AG09309 (cell line): ENCODE measurements around the gene CAPN5.

Experiments used
- DNase-seq: peaks from one replicate; pipeline ENCODE4 v3.0.0-alpha.2; 2010; ENCODE audit warnings: low read depth
- H3K4me3 ChIP-seq: 2 replicates; pipeline ENCODE4 v1.5.1; 2011; ENCODE audit warnings: mild to moderate bottlenecking, low read depth, low read length, moderate library complexity; ENCODE audit not compliant: control insufficient read depth
- CTCF ChIP-seq: IDR thresholded peaks from 2 replicates; pipeline ENCODE4 v1.5.1; 2011; ENCODE audit warnings: mild to moderate bottlenecking, low read depth, low read length, inconsistent platforms; ENCODE audit not compliant: insufficient read depth, control insufficient read depth; ENCODE audit errors: missing control alignments

The CAPN5 gene

GRCh38 chr11:77086521-77087472 is 20.0 kb downstream of the CAPN5 start:
- TF ChIP-seq CTCF: no peak
- H3K4me3 ChIP-seq: no peak overlapping the region
- DNase-seq: no peak

GRCh38 chr11:77087723-77088225 is 21.0 kb downstream of the CAPN5 start:
- TF ChIP-seq CTCF: no peak
- no peak for DNase-seq

GRCh38 chr11:77088236-77089003 is 21.6 kb downstream of the CAPN5 start:
- no peak overlapping the region for H3K4me3 ChIP-seq
- TF ChIP-seq CTCF: no peak
- no peak for DNase-seq

More at GRCh38 chr11:77087723-77088225, 21.0 kb downstream of the CAPN5 start:
- no peak overlapping the region for H3K4me3 ChIP-seq

GRCh38 chr11:77089004-77089545 is 22.3 kb downstream of the CAPN5 start:
- no peak overlapping the region for H3K4me3 ChIP-seq
- DNase-seq: no peak
- no peak for TF ChIP-seq CTCF

GRCh38 chr11:77090046-77090372 is 23.2 kb downstream of the CAPN5 start:
- no peak overlapping the region for H3K4me3 ChIP-seq
- DNase-seq: no peak
- TF ChIP-seq CTCF: no peak

GRCh38 chr11:77090373-77091111 is 23.8 kb downstream of the CAPN5 start:
- no peak for TF ChIP-seq CTCF
- no peak overlapping the region for H3K4me3 ChIP-seq
- no peak for DNase-seq
